ENCODE results near the gene NPY. TPM values are rescaled to one million over a fixed set of nuclear protein-coding genes. Genes with fewer than 3 reads are reported as not detected.

The NPY gene
- total RNA-seq, 4 donors from 2014 or later = not detected

- WGBS, 2 donors (ENCODE audit: low coverage in 1 of 2) = 79 to 83% methylated on average over 3 of the region's 3 CpGs
- no peaks in the 10 kb centered on the region for H3K36me3 ChIP-seq
- TF ChIP-seq POLR2AphosphoS5 (IDR thresholded peaks at IDR 0.05) (no peak), POLR2A (IDR thresholded peaks at IDR 0.05) (no peak), EP300 (IDR thresholded peaks at IDR 0.05; ENCODE audit: low read depth) (no peak)
- TF ChIP-seq, protein P1, sequence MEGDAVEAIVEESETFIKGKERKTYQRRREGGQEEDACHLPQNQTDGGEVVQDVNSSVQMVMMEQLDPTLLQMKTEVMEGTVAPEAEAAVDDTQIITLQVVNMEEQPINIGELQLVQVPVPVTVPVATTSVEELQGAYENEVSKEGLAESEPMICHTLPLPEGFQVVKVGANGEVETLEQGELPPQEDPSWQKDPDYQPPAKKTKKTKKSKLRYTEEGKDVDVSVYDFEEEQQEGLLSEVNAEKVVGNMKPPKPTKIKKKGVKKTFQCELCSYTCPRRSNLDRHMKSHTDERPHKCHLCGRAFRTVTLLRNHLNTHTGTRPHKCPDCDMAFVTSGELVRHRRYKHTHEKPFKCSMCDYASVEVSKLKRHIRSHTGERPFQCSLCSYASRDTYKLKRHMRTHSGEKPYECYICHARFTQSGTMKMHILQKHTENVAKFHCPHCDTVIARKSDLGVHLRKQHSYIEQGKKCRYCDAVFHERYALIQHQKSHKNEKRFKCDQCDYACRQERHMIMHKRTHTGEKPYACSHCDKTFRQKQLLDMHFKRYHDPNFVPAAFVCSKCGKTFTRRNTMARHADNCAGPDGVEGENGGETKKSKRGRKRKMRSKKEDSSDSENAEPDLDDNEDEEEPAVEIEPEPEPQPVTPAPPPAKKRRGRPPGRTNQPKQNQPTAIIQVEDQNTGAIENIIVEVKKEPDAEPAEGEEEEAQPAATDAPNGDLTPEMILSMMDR (IDR thresholded peaks at IDR 0.05) = no peak
- H3K4me1 ChIP-seq = no peaks in the 10 kb centered on the region
- H3K27ac ChIP-seq = no peak overlapping the region
- in situ Hi-C loops (cut with MboI; ENCODE audit: low pct_ligation_motif_present in 1 of 4, low pct_unique_long_range_greater_than_20kb in 1 of 4, low sequenced_read_pairs in 3 of 4) (no loop called here), intact Hi-C loops (cut with DNase I; ENCODE audit: low total_unique reads) (no loop called here)
- no peak overlapping the region for H3K4me3 ChIP-seq
- peaks cover 3% of the 10 kb centered on the region for H3K27me3 ChIP-seq
- no peaks in the 10 kb centered on the region for H3K9me3 ChIP-seq
- no peak for DNase-seq
Measured at GRCh38 chr7:24340727-24341126, 56.7 kb downstream of the NPY start.

Data from transverse colon (tissue), 4 donors.